GM19043 (cell line): ENCODE measurements around the gene SLC19A1.

Experiments used
- ATAC-seq: cut with Tn5 transposase; IDR thresholded peaks from one replicate; pipeline ENCODE4 v1.9.1; 2021; ENCODE audit warnings: low read depth; ENCODE audit not compliant: unreplicated experiment

The SLC19A1 gene

GRCh38 chr21:45460011-45460565, 82.2 kb downstream of the SLC19A1 start:
- ATAC-seq = no peak

- ATAC-seq = no peak
These were observed 82.8 kb downstream of the SLC19A1 start for GRCh38 chr21:45459171-45460010.

GRCh38 chr21:45458281-45459170, 83.7 kb downstream of the SLC19A1 start:
- no peak for ATAC-seq

- no peak for ATAC-seq
These were observed 84.4 kb downstream of the SLC19A1 start for GRCh38 chr21:45457832-45458172.

- ATAC-seq = no peak
These were observed 84.9 kb downstream of the SLC19A1 start for GRCh38 chr21:45457161-45457831.

- ATAC-seq = no peak
These were observed 85.6 kb downstream of the SLC19A1 start for GRCh38 chr21:45456584-45457160.

- ATAC-seq = no peak
These were observed 86.3 kb downstream of the SLC19A1 start for GRCh38 chr21:45455674-45456583.

GRCh38 chr21:45454926-45455673, 87.1 kb downstream of the SLC19A1 start:
- ATAC-seq = no peak

- no peak for ATAC-seq
These were observed 87.9 kb downstream of the SLC19A1 start for GRCh38 chr21:45454060-45454925.

GRCh38 chr21:45453308-45453950, 88.8 kb downstream of the SLC19A1 start:
- ATAC-seq = no peak

GRCh38 chr21:45452696-45453307, 89.4 kb downstream of the SLC19A1 start:
- ATAC-seq = no peak

GRCh38 chr21:45451771-45452182, 90.5 kb downstream of the SLC19A1 start:
- ATAC-seq = no peak

- no peak for ATAC-seq
These were observed 91.0 kb downstream of the SLC19A1 start for GRCh38 chr21:45451091-45451740.

- no peak for ATAC-seq
These were observed 91.7 kb downstream of the SLC19A1 start for GRCh38 chr21:45450423-45451090.

- ATAC-seq = no peak
These were observed 92.4 kb downstream of the SLC19A1 start for GRCh38 chr21:45449658-45450422.
